GM12891 (cell line): ENCODE results near the gene SAXO2.
"Not testable (repeated sequence)": the region's sequence is repeated elsewhere in the genome, so short reads cannot be mapped to it uniquely, and the experiment has no call there.

Experiments
- PAX5 ChIP-seq: IDR thresholded peaks from 2 replicates; pipeline ENCODE4 v1.6.1; 2011; ENCODE audit warnings: low read length, moderate library complexity, mild to moderate bottlenecking; ENCODE audit not compliant: insufficient read depth, severe bottlenecking
- POLR2A ChIP-seq: IDR thresholded peaks from 2 replicates; pipeline ENCODE4 v1.6.1; 2011; ENCODE audit warnings: low read depth, low read length, control low read depth
- POLR2AphosphoS5 ChIP-seq: IDR thresholded peaks from 2 replicates; pipeline ENCODE4 v1.6.1; 2011; ENCODE audit warnings: low read depth, low read length, control low read depth
- POU2F2 ChIP-seq: IDR thresholded peaks from 2 replicates; pipeline ENCODE4 v1.6.1; 2011; ENCODE audit warnings: low read depth, mild to moderate bottlenecking, control low read depth, low read length, moderate library complexity
- SPI1 ChIP-seq: IDR thresholded peaks from 2 replicates; pipeline ENCODE4 v1.6.1; 2011; ENCODE audit warnings: low read depth, low read length, control low read depth
- TAF1 ChIP-seq: IDR thresholded peaks from 2 replicates; pipeline ENCODE4 v1.6.1; 2011; ENCODE audit warnings: low read depth, low read length, control low read depth

DNA sequence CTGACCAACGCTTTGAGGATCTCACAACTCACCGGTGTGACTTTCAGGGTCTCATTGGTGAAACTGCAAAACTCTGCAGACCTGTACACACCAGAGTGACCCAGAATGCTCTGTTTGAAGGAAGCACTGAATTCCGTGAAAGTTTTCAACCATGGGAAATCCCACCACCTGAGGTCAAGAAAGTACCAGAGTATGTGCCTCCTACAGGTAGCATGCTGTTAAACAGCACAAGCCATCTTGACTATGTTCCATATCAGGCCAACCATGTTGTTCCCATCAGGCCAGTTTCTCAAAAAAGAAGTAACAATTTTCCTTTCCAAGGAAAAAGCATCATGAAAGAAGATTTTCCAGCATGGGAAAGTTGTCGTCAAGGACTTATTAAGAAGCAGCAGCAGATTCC lies 19.8 kb downstream of the SAXO2 start:
- TF ChIP-seq TAF1, POLR2AphosphoS5, POU2F2, POLR2A, PAX5, SPI1: not testable (repeated sequence)
